ENCODE results near the gene COL15A1. TPM values are rescaled to one million over a fixed set of nuclear protein-coding genes. Genes with fewer than 3 reads are reported as not detected.

COL15A1 gene
- total RNA-seq, 2 experiments from 2014 or later: 0.20 to 0.42 TPM

DNA sequence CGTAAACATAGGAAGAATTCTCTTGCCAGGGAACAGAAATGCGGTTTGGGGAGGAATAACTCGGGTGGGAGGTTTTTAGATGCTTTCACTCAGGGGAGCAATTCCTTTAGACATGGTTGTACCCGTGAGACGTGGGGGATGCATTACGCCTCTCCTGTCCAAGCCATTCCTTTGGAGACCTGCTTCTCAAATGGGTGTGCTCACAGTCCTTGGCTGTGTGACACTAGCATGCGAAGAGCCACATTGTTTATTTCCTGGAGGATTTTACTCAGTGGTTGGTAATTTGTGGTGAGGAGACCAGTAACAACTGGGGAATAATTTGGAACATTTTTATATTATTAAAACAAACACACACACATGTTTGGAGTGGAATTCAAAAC lies 18.5 kb downstream of the COL15A1 start:
- POLR2A ChIA-PET: no interaction called here
- ATAC-seq (ENCODE audit: low read depth) (no peak), DNase-seq (no peak)
- Mint-ChIP-seq H3K4me3 (no peak overlapping the region), H3K27me3 (peaks cover 9% of the 10 kb centered on the region), H3K4me1 (no peaks in the 10 kb centered on the region), H3K27ac (no peak overlapping the region), H3K9me3 (no peaks in the 10 kb centered on the region), H3K36me3 (no peaks in the 10 kb centered on the region)

GRCh38 chr9:98962861-98963260 lies 19.2 kb downstream of the COL15A1 start:
- H3K27ac Mint-ChIP-seq: no peak overlapping the region
- no peaks in the 10 kb centered on the region for H3K4me1 Mint-ChIP-seq
- DNase-seq (no peak), ATAC-seq (ENCODE audit: low read depth) (no peak)
- no peak overlapping the region for H3K4me3 Mint-ChIP-seq
- no peaks in the 10 kb centered on the region for H3K36me3 Mint-ChIP-seq
- no peaks in the 10 kb centered on the region for H3K9me3 Mint-ChIP-seq
- POLR2A ChIA-PET: no interaction called here
- peaks cover 7% of the 10 kb centered on the region for H3K27me3 Mint-ChIP-seq

GRCh38 chr9:98964201-98964600 lies 20.5 kb downstream of the COL15A1 start:
- POLR2A ChIA-PET: no interaction called here
- Mint-ChIP-seq H3K4me3 (no peak overlapping the region), H3K9me3 (no peaks in the 10 kb centered on the region)

GRCh38 chr9:98964911-98965336 lies 21.2 kb downstream of the COL15A1 start:
- DNase-seq: no peak

More at GRCh38 chr9:98964201-98964600, 20.5 kb downstream of the COL15A1 start:
- no peak for DNase-seq
- no peaks in the 10 kb centered on the region for H3K4me1 Mint-ChIP-seq
- H3K27me3 Mint-ChIP-seq: peaks cover 2% of the 10 kb centered on the region
- ATAC-seq (ENCODE audit: low read depth): no peak
- no peak overlapping the region for H3K27ac Mint-ChIP-seq
- H3K36me3 Mint-ChIP-seq: no peaks in the 10 kb centered on the region

DNA sequence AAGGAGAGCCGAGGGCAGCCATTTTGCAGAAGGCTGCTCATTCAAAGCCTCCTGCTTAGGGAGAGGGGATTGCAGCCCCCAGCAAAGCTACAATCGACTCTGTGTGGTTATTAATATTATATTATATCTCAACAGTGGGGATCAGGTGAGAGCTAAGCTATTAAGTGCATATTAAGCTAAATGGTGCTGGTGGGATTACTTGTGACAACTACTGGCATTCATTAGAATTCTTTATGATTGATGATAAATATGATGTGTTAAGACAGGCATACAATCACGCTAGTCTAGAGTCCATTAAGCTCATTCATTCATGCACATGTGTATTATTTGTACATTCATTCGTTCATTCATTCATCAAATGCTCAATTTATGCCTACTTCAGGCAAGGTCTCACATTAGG lies 23.0 kb downstream of the COL15A1 start:
- Mint-ChIP-seq H3K27ac (no peak overlapping the region), H3K27me3 (peaks cover 2% of the 10 kb centered on the region), H3K4me3 (no peak overlapping the region), H3K36me3 (no peaks in the 10 kb centered on the region), H3K4me1 (no peaks in the 10 kb centered on the region), H3K9me3 (no peaks in the 10 kb centered on the region)
- DNase-seq: no peak
- no peak for ATAC-seq (ENCODE audit: low read depth)
- POLR2A ChIA-PET: no interaction called here

More at GRCh38 chr9:98964911-98965336, 21.2 kb downstream of the COL15A1 start:
- Mint-ChIP-seq H3K4me3 (no peak overlapping the region), H3K36me3 (no peaks in the 10 kb centered on the region), H3K27me3 (peaks cover 2% of the 10 kb centered on the region), H3K27ac (no peak overlapping the region), H3K9me3 (no peaks in the 10 kb centered on the region), H3K4me1 (no peaks in the 10 kb centered on the region)
- ATAC-seq (ENCODE audit: low read depth): no peak
- POLR2A ChIA-PET: no interaction called here

DNA sequence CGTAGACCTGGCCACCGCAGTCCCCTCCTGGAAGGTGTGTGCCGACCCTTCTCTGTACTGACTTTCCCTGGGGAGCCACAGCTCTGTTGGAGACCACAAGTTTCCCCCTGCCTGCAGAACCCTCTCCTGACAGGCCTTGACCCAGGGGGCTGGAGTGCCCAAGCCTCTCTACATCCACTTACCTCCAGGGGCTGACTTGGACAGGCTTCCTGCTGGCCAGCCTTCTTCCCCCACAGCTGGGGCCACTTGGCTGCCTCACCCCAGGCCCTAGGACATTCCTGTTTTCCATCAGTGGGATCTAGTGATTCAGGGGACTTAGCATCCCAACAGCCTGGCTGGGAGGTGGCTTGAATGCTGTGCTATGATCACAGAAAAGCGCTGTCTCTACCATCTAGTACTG lies 23.6 kb downstream of the COL15A1 start:
- Mint-ChIP-seq H3K4me1 (no peaks in the 10 kb centered on the region), H3K27ac (no peak overlapping the region), H3K27me3 (peaks cover 2% of the 10 kb centered on the region), H3K9me3 (no peaks in the 10 kb centered on the region), H3K4me3 (no peak overlapping the region), H3K36me3 (no peaks in the 10 kb centered on the region)
- ATAC-seq (ENCODE audit: low read depth): no peak
- no peak for DNase-seq
- POLR2A ChIA-PET: no interaction called here

GRCh38 chr9:98967680-98968079 lies 24.0 kb downstream of the COL15A1 start:
- H3K4me1 Mint-ChIP-seq: no peaks in the 10 kb centered on the region
- POLR2A ChIA-PET: no interaction called here
- ATAC-seq (ENCODE audit: low read depth): no peak
- H3K36me3 Mint-ChIP-seq: no peaks in the 10 kb centered on the region
- H3K27ac Mint-ChIP-seq: no peak overlapping the region
- peaks cover 4% of the 10 kb centered on the region for H3K27me3 Mint-ChIP-seq
- H3K4me3 Mint-ChIP-seq: no peak overlapping the region
- DNase-seq: no peak
- no peaks in the 10 kb centered on the region for H3K9me3 Mint-ChIP-seq

DNA sequence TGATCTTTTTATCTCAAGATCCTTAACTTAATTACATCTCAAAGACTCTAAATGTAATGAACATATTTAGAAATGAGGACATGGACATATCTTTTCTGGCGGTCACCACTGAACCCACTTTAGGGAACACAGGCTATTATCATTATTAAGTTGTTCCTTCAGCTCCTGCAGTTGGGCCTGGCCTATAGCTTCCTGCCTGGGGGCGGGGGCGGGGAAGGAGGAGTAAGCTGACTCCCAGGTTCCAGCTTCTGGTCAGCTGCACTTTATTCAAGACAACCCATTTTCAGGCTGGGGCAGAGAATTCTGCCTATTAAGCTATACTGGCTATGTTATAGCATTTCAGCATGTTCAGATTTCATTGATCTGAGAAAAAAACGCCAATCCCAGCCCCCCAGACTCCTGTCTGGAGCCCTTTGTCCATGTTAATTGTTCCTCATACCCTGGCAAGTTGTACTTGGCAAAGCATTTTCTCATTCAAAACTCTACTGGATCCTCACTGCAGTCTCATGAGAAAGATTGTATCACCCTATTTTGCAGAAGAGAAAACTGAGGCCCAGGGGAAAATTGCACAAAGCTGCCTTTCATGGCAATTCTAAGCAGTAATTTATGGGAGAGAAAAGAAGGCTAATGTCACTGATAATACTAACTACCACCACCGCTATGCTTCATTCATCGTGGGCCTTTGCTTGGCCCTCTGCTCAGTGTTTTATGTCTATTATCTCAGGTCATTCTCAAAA lies 25.1 kb downstream of the COL15A1 start:
- no peaks in the 10 kb centered on the region for H3K9me3 Mint-ChIP-seq
- no peaks in the 10 kb centered on the region for H3K36me3 Mint-ChIP-seq
- no peak overlapping the region for H3K27ac Mint-ChIP-seq
- POLR2A ChIA-PET: no interaction called here
- DNase-seq (no peak), ATAC-seq (ENCODE audit: low read depth) (no peak)
- no peak overlapping the region for H3K4me3 Mint-ChIP-seq
- H3K4me1 Mint-ChIP-seq: no peaks in the 10 kb centered on the region
- peaks cover 4% of the 10 kb centered on the region for H3K27me3 Mint-ChIP-seq

- POLR2A ChIA-PET: no interaction called here
- Mint-ChIP-seq H3K27ac (no peak overlapping the region), H3K27me3 (peaks cover 7% of the 10 kb centered on the region), H3K4me1 (peaks cover 3% of the 10 kb centered on the region), H3K4me3 (no peak overlapping the region), H3K9me3 (no peaks in the 10 kb centered on the region), H3K36me3 (no peaks in the 10 kb centered on the region)
- DNase-seq (no peak), ATAC-seq (ENCODE audit: low read depth) (no peak)
Observed at GRCh38 chr9:98970532-98971041, 26.9 kb downstream of the COL15A1 start.

DNA sequence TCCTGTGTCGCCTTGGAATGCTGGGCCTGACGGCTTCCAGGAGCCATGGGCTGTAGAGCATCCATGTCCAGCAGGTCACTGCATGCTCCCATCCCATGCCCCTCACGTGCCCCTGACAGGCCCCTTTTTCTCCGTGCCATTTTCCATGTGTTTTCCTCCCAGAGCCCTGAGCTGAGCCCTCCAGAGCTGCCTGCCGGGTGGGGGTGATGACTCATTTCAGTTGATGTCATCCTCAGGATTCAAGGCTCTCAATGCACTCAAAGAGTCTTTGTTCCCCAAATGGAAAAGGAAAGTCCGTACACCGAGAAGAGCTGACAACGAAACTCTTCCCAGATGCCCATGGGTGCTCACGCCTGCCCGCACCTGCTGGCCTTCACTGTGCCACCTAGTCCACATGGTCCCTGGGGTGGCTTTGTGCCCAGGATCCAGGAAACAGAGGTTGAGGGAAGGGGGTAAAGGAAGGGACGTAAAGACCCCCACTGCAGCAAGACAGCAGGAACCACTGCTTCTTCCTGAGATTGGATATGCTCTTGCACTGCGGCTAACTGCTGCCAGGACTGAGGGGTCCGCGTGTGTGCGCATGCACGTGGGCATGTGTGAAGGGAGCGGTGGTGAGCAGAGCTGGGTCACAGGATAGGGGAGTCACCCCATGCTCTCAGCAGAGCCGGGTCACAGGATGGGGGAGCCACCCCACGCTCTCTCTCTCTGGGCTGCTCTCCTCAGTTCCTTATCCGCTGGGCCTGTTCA lies 27.6 kb downstream of the COL15A1 start:
- H3K27me3 Mint-ChIP-seq: peaks cover 13% of the 10 kb centered on the region
- H3K4me3 Mint-ChIP-seq: no peak overlapping the region
- POLR2A ChIA-PET: no interaction called here
- DNase-seq (no peak), ATAC-seq (ENCODE audit: low read depth) (no peak)
- H3K9me3 Mint-ChIP-seq: no peaks in the 10 kb centered on the region
- H3K27ac Mint-ChIP-seq: no peak overlapping the region
- peaks cover 3% of the 10 kb centered on the region for H3K4me1 Mint-ChIP-seq
- no peaks in the 10 kb centered on the region for H3K36me3 Mint-ChIP-seq

GRCh38 chr9:98971915-98972223 lies 28.2 kb downstream of the COL15A1 start:
- H3K27me3 Mint-ChIP-seq: peaks cover 16% of the 10 kb centered on the region
- no peak for ATAC-seq (ENCODE audit: low read depth)
- peaks cover 3% of the 10 kb centered on the region for H3K4me1 Mint-ChIP-seq
- H3K4me3 Mint-ChIP-seq: no peak overlapping the region
- H3K9me3 Mint-ChIP-seq: no peaks in the 10 kb centered on the region
- H3K27ac Mint-ChIP-seq: no peak overlapping the region
- POLR2A ChIA-PET: no interaction called here
- no peak for DNase-seq
- H3K36me3 Mint-ChIP-seq: no peaks in the 10 kb centered on the region

DNA sequence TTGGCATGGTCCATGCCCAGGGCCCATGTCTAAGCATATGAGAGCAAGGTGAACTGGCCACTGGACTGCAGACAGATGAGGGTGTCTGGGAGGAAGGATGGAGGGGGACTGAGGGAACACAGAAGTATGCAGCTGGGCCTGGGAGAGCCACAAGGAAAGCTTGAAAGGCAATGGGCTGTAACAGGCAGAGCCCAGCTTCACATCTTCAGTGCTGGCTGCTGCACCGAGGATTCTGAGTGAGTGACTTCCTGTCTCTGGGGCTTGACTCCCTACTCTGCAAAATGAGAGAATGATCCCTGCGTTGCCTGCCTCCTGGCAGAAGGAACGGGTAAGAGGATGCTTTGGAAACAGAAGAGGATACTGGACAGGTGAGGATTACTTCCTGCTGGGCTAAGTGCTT lies 29.0 kb downstream of the COL15A1 start:
- ATAC-seq (ENCODE audit: low read depth) (no peak), DNase-seq (no peak)
- POLR2A ChIA-PET: no interaction called here
- no peaks in the 10 kb centered on the region for H3K36me3 Mint-ChIP-seq
- peaks cover 3% of the 10 kb centered on the region for H3K4me1 Mint-ChIP-seq
- H3K27ac Mint-ChIP-seq: no peak overlapping the region
- peaks cover 16% of the 10 kb centered on the region for H3K27me3 Mint-ChIP-seq
- no peaks in the 10 kb centered on the region for H3K9me3 Mint-ChIP-seq
- no peak overlapping the region for H3K4me3 Mint-ChIP-seq

DNA sequence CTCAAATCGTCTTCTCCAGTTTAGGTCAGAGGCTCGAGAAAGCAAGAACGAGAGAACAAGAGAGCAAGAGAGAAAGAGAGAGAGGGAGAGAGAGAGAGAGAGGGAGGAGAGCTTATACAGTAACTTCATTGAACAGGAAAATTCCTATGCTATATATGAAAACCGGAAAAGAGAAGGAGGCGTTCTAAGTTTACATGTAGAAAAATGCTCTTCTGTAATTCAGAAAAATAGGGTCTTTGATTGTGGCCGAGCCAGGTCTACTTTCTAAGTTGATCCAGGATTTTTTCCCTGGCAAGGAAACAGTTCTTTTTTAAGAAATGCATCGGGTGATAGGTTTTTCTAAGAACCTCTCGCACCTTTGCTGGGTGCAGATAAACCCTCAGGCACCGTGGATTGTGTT lies 29.5 kb downstream of the COL15A1 start:
- POLR2A ChIA-PET: no interaction called here
- H3K4me1 Mint-ChIP-seq: peaks cover 4% of the 10 kb centered on the region
- no peaks in the 10 kb centered on the region for H3K9me3 Mint-ChIP-seq
- H3K27ac Mint-ChIP-seq: no peak overlapping the region
- H3K36me3 Mint-ChIP-seq: no peaks in the 10 kb centered on the region
- no peak for DNase-seq
- H3K4me3 Mint-ChIP-seq: no peak overlapping the region
- peaks cover 16% of the 10 kb centered on the region for H3K27me3 Mint-ChIP-seq
- ATAC-seq (ENCODE audit: low read depth): no peak

GRCh38 chr9:98973576-98973975 lies 29.9 kb downstream of the COL15A1 start:
- DNase-seq (no peak), ATAC-seq (ENCODE audit: low read depth) (no peak)
- H3K36me3 Mint-ChIP-seq: no peaks in the 10 kb centered on the region
- H3K9me3 Mint-ChIP-seq: no peaks in the 10 kb centered on the region
- peaks cover 16% of the 10 kb centered on the region for H3K27me3 Mint-ChIP-seq
- H3K4me3 Mint-ChIP-seq: no peak overlapping the region
- peaks cover 8% of the 10 kb centered on the region for H3K4me1 Mint-ChIP-seq
- no peak overlapping the region for H3K27ac Mint-ChIP-seq
- POLR2A ChIA-PET: no interaction called here

Measured in activated naive CD8-positive, alpha-beta T cell treated with anti-CD3 and anti-CD28 coated beads, Interleukin-2, amount 10 ng/mL, durations not matched to agents 7 days and 5 days (primary cell).